Muscle of leg (tissue), 11 donors: ENCODE results near the gene MAPK8IP1. TPM values are rescaled to one million over a fixed set of nuclear protein-coding genes. Genes with fewer than 3 reads are reported as not detected.

ENCODE experiments used
- DNase-seq: peaks from one replicate; pipeline ENCODE4 v3.0.0; 2013
- H3K27ac ChIP-seq: one replicate; pipeline ENCODE4 v1.5.1; 2013; ENCODE audit warnings: mild to moderate bottlenecking, low read length, control low read depth
- H3K27me3 ChIP-seq: one replicate; pipeline ENCODE4 v1.6.1; 2013; ENCODE audit warnings: low read length; ENCODE audit not compliant: control insufficient read depth, insufficient read depth
- H3K36me3 ChIP-seq: one replicate; pipeline ENCODE4 v1.6.1; 2013; ENCODE audit warnings: low read length; ENCODE audit not compliant: control insufficient read depth, insufficient read depth
- H3K4me1 ChIP-seq: one replicate; pipeline ENCODE4 v1.6.1; 2013; ENCODE audit warnings: low read length; ENCODE audit not compliant: control insufficient read depth, insufficient read depth
- H3K4me3 ChIP-seq: one replicate; pipeline ENCODE4 v1.5.1; 2013; ENCODE audit warnings: low read length, control low read depth
- H3K9me3 ChIP-seq: replicated peaks from 2 replicates; pipeline ENCODE4 v1.6.1; 2013; ENCODE audit warnings: low read depth, low read length; ENCODE audit not compliant: control insufficient read depth
- WGBS: methylation state at CpG from one replicate; pipeline ENCODE4 v1.1.5; 2013; ENCODE audit warnings: missing lambda C conversion rate; ENCODE audit not compliant: insufficient coverage; 5-methylcytosine and 5-hydroxymethylcytosine counted together
- polyA plus RNA-seq, 8 donors: library from polyadenylated mRNA; unstranded; fragments of 120-200 nt; gene quantifications; one replicate each; pipeline versions ENCODE4 v1.2.1 to v1.2.3, GENCODE V29; 2013; ENCODE audit warnings: inconsistent platforms in 1 of 8, low replicate concordance in 1 of 8; ENCODE audit not compliant: insufficient read length in 8 of 8, insufficient read depth in 1 of 8
- total RNA-seq: library from RNA; stranded (reverse); fragments of 120-200 nt; gene quantifications from one replicate; pipeline ENCODE4 v1.2.4, GENCODE V29; 2013

MAPK8IP1 gene
- total and polyA plus RNA-seq, 9 donors, result 26.5 to 54.3 (median 35.0) TPM

GRCh38 chr11:45889555-45889954 lies 4.1 kb downstream of the MAPK8IP1 start:
- no peaks in the 10 kb centered on the region for H3K9me3 ChIP-seq
- H3K27me3 ChIP-seq, result peaks cover 23% of the 10 kb centered on the region
- no peak overlapping the region for H3K27ac ChIP-seq
- H3K36me3 ChIP-seq, result no peaks in the 10 kb centered on the region
- 69% methylated on average over 2 of the region's 8 CpGs for WGBS
- DNase-seq, result no peak
- H3K4me1 ChIP-seq, result peaks cover 17% of the 10 kb centered on the region
- no peak overlapping the region for H3K4me3 ChIP-seq

GRCh38 chr11:45889966-45890365 lies 4.5 kb downstream of the MAPK8IP1 start:
- no peak for DNase-seq
- Histone ChIP-seq H3K36me3 (no peaks in the 10 kb centered on the region), H3K27ac (no peak overlapping the region), H3K9me3 (no peaks in the 10 kb centered on the region), H3K4me1 (peaks cover 19% of the 10 kb centered on the region), H3K27me3 (peaks cover 21% of the 10 kb centered on the region), H3K4me3 (no peak overlapping the region)
- WGBS, result 88% methylated on average over 7 of the region's 9 CpGs

- WGBS, result 76% methylated on average over 9 of the region's 9 CpGs
- Histone ChIP-seq H3K4me1 (peaks cover 23% of the 10 kb centered on the region), H3K27me3 (peaks cover 14% of the 10 kb centered on the region), H3K36me3 (no peaks in the 10 kb centered on the region), H3K4me3 (no peak overlapping the region), H3K27ac (no peak overlapping the region), H3K9me3 (no peaks in the 10 kb centered on the region)
- no peak for DNase-seq
Observed at GRCh38 chr11:45890886-45891550, 5.6 kb downstream of the MAPK8IP1 start.

- Histone ChIP-seq H3K4me1 (peaks cover 38% of the 10 kb centered on the region), H3K9me3 (no peaks in the 10 kb centered on the region), H3K36me3 (no peaks in the 10 kb centered on the region), H3K27ac (no peak overlapping the region), H3K27me3 (peaks cover 3% of the 10 kb centered on the region), H3K4me3 (no peak overlapping the region)
- 67% methylated on average over 4 of the region's 5 CpGs for WGBS
- DNase-seq, result no peak
Observed at GRCh38 chr11:45892856-45893255, 7.4 kb downstream of the MAPK8IP1 start.

- no peak overlapping the region for H3K4me3 ChIP-seq
- 86% methylated on average over 6 of the region's 6 CpGs for WGBS
- H3K27ac ChIP-seq, result no peak overlapping the region
- no peaks in the 10 kb centered on the region for H3K36me3 ChIP-seq
- no peak for DNase-seq
- H3K4me1 ChIP-seq, result peaks cover 55% of the 10 kb centered on the region
- no peaks in the 10 kb centered on the region for H3K9me3 ChIP-seq
- H3K27me3 ChIP-seq, result peaks cover 2% of the 10 kb centered on the region
Observed at GRCh38 chr11:45894555-45895247, 9.2 kb downstream of the MAPK8IP1 start.

- 90% methylated on average over 5 of the region's 8 CpGs for WGBS
Observed at GRCh38 chr11:45895553-45896259, 10.3 kb downstream of the MAPK8IP1 start.

GRCh38 chr11:45896422-45896984 lies 11.1 kb downstream of the MAPK8IP1 start:
- Histone ChIP-seq H3K27ac (peak overlapping the region; percentile 85), H3K27me3 (peaks cover 10% of the 10 kb centered on the region), H3K36me3 (peaks cover 1% of the 10 kb centered on the region), H3K9me3 (no peaks in the 10 kb centered on the region), H3K4me3 (peak overlapping the region; percentile 17), H3K4me1 (peaks cover 67% of the 10 kb centered on the region)
- 3% methylated on average over 15 of the region's 19 CpGs for WGBS
- DNase-seq, result peak; percentile 83

More at GRCh38 chr11:45895553-45896259, 10.3 kb downstream of the MAPK8IP1 start:
- peaks cover 7% of the 10 kb centered on the region for H3K27me3 ChIP-seq
- peak overlapping the region; percentile 85 for H3K27ac ChIP-seq
- no peaks in the 10 kb centered on the region for H3K9me3 ChIP-seq
- H3K36me3 ChIP-seq, result no peaks in the 10 kb centered on the region
- peak overlapping the region; percentile 17 for H3K4me3 ChIP-seq
- peaks cover 60% of the 10 kb centered on the region for H3K4me1 ChIP-seq
- DNase-seq, result no peak

GRCh38 chr11:45897556-45897955 lies 12.1 kb downstream of the MAPK8IP1 start:
- Histone ChIP-seq H3K27ac (peak overlapping the region; percentile 81), H3K27me3 (peaks cover 10% of the 10 kb centered on the region), H3K9me3 (no peaks in the 10 kb centered on the region), H3K4me3 (no peak overlapping the region), H3K4me1 (peaks cover 73% of the 10 kb centered on the region), H3K36me3 (peaks cover 11% of the 10 kb centered on the region)
- 87% methylated on average over 3 of the region's 6 CpGs for WGBS
- DNase-seq, result no peak

GRCh38 chr11:45899086-45899447 lies 13.6 kb downstream of the MAPK8IP1 start:
- peaks cover 73% of the 10 kb centered on the region for H3K4me1 ChIP-seq
- peak overlapping the region; percentile 80 for H3K27ac ChIP-seq
- DNase-seq, result no peak
- peaks cover 26% of the 10 kb centered on the region for H3K36me3 ChIP-seq
- H3K9me3 ChIP-seq, result no peaks in the 10 kb centered on the region
- H3K27me3 ChIP-seq, result peaks cover 10% of the 10 kb centered on the region
- H3K4me3 ChIP-seq, result peak overlapping the region; percentile 34
- 0% methylated on average over 2 of the region's 3 CpGs for WGBS
